CD4-positive, alpha-beta T cell treated with Interleukin-6 for 4 hours (primary cell): ENCODE measurements around the gene BCL11B.
A peak's percentile ranks its signal among the peaks of the same experiment; 100 is the strongest.

Experiments used
- DNase-seq: peaks from one replicate; pipeline ENCODE4 v3.0.0-alpha.2; 2020; ENCODE audit warnings: mixed read lengths

Gene BCL11B

GRCh38 chr14:99194736-99195135 lies 77.3 kb downstream of the BCL11B start:
- DNase-seq, result peak; percentile 2

DNA sequence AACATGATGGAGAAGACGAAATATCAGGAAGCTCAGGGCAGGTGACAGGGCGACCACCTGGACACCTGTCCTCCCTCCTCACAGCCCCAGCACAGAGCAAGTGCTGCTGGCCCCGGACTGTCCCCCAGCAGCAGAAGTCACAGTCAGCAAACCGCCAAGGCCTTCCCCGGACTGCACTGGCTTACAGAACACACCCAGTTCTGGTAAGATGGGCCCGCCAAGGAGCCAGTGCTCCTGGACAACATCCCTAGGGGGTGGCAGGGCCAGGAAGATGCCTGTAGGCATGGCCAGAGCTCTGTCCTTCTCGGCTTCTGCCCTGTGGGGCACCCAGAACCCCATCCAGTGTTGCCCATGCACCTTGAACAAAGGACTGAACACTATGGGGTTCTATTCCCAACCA lies 77.9 kb downstream of the BCL11B start:
- DNase-seq, result peak; percentile 15

GRCh38 chr14:99192830-99193229 lies 79.2 kb downstream of the BCL11B start:
- DNase-seq, result peak; percentile 14

GRCh38 chr14:99192028-99192621 lies 79.9 kb downstream of the BCL11B start:
- DNase-seq, result peak; percentile 48

GRCh38 chr14:99191395-99192027 lies 80.5 kb downstream of the BCL11B start:
- peak; percentile 65 for DNase-seq

DNA sequence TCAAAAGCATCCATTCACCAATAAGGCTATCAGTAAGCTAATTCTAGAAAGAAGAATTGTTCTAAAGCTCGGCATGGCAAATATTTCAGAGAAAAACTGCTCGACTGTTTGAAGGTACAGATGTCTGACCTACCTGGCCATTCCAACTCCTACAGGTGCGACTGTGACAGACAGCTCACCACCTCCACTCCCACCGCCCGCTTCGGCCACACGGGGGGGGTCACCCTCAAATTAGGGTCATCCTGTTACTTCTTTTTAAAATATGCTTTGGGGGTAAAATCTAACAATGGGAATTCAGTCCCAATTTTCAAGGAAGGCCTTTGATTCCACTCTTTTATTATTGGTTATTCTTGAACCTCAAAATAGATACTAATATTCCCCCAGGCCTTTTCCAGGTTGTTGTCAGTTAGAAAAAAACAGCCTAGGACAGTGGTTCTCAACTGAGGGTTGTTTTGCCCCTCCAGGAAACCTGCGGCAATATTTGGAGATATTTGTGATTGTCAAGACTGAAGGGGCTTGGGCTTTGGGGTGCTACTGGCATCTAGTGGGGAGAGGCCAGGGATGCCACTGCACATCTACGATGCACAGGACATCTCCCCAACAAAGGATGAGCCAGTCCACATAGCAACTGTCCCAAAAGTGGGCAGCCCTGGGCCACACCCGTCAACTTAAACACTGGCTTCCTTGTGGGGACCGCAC lies 81.2 kb downstream of the BCL11B start:
- DNase-seq, result peak; percentile 58

- peak; percentile 76 for DNase-seq
Measured at GRCh38 chr14:99189201-99189801, 82.7 kb downstream of the BCL11B start.

GRCh38 chr14:99188731-99189191 lies 83.2 kb downstream of the BCL11B start:
- peak; percentile 49 for DNase-seq

GRCh38 chr14:99187858-99188257 lies 84.1 kb downstream of the BCL11B start:
- peak; percentile 12 for DNase-seq

- DNase-seq, result peak; percentile 38
Measured at GRCh38 chr14:99186956-99187690, 84.9 kb downstream of the BCL11B start.

DNA sequence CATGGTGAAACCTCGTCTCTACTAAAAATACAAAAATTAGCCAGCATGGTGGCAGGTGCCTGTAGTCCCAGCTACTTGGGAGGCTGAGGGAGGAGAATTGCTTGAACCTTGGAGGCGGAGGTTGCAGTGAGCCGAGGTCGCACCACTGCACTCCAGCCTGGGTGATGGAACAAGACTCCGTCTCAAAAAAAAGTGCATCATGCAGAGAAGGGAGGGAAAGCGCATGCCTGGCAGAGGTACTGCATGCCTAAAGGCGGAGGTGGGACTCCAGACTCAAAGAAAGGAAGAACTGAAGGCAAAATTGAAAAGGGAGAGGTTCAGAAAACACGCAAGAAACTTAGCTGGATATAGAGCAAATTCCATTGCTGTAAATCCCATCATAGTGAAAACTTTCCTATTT lies 85.7 kb downstream of the BCL11B start:
- peak; percentile 24 for DNase-seq

DNA sequence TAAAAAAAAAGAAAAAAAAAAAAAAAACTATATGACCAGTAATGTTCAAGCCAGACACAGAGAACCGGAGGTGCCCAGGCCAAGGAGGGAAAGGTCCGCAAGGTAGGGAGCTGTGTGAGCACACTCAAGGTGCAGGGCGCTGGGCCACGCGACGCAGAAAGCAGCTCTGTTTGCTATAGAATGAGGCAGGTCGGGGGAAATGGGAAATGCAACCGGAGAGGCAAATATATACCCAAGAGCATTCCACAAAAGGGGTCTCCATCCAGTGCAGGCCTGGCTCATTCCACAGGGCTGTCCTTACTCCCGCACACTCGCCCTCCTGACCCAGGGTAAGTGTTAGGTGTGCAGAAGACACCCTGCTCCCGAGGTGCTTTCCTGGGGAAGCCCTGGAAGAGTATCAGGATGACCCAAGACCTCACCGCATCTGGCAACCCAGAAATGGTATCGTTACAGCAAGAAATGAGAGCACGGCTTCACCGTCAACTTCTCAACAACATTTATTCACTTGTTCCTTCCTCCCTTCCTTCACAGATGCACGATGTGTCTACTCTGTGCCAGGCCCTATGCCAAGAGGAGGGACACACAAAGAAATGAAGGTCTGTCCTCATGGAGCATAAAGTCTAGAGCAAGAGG lies 86.4 kb downstream of the BCL11B start:
- DNase-seq, result peak; percentile 29

DNA sequence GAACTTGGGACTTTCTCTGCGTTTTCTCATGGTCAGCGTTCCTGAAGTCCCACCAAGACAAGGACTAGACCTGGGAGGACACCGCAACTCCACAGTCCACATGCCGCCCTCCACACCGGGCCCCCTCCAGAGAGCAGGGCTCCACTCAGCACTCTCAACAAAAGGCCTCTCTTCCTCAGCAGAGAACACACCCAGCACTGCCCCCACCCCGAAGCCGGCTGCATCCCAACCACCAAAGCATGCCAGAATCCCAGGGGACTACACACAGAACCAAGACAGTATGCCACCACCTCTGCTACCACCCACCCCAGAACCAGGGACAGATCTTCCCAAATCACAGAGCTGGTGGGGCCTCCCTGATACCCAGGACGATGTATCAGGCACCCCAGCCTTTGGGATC lies 88.3 kb downstream of the BCL11B start:
- no peak for DNase-seq

DNA sequence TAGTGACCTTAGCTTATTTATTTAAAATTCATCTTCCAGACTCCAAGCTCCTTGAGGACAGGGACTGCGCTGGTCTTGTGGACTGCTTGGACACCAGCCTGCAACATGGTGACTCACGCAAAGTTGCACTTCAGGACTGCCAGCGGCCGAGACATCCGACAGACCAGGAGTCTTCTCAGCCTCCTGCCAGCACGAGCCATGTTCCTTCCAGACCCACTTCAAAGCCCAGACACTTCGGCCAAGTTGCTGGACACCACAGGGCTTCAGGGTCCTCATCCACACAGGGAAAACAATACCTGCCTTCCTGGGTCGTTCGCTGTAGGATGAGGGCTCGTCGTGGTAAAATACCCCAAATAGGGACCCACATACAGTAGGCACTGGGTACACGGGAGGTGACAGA lies 88.7 kb downstream of the BCL11B start:
- DNase-seq, result peak; percentile 2

GRCh38 chr14:99182548-99183250 lies 89.3 kb downstream of the BCL11B start:
- DNase-seq, result no peak

GRCh38 chr14:99181804-99182520 lies 90.0 kb downstream of the BCL11B start:
- no peak for DNase-seq

DNA sequence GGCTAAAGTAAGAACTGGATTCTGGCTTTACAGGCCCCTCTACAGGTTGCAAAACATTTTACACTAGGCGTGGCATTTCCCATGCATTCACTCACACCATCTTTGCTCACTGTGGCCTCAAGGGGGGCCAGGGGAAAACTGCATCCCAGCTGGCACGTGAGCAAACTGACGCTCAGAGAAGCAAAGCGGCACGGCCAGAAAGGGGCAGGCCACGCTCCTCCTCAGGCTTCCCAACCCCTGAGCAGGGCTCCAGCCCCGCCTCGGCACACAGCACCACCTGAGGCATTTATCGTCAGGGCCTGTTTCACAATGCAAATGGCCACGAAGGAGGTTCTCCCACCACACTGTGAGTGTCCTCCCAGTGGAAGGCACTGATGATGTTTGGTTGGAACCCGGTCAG lies 90.8 kb downstream of the BCL11B start:
- no peak for DNase-seq

- no peak for DNase-seq
Measured at GRCh38 chr14:99179946-99180345, 92.1 kb downstream of the BCL11B start.

- DNase-seq, result no peak
Measured at GRCh38 chr14:99179506-99179905, 92.5 kb downstream of the BCL11B start.

DNA sequence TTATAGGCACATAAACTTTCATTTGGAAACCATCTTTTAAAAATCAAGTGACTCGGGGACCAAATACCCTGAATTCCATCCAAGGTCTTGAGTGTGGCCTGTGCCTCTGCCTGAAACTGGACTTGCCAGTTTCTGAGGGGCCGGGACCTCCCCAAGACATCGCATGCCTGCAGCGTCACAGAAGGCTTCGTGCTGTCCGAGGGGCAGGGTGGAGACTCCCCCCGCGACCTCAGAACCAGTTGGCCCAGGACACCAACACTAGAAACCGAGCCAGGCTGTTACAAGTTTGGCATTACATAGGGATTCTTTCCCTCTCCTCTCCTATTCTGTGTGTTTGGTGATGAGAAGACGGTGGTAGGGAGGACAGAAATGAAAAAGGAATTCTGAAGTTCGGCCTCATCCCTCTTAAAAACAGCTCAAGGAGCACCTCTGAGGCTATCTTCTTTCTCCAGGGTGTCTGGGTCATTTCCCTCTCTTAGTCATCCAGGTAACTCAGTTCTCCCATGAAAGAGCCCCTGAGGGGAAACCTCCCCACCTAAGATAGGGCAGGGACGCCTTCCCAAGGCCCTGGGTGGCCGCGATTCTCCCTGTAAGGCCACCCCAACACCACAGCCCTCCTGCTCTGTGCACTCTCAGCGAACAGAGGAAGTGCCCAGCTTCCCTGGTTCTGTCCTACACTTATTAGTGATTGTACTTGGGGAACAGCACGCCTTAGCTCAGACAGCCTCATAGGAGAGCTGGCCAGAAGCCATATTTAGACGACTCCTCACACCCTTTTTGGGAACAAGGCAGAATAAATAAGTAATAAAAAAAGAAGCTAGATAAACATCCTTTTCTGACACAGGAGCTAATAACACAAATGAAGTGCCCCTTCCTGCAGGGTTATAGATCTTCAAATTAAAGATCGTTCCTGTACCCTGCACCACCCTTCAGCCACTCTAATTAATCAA lies 93.8 kb downstream of the BCL11B start:
- no peak for DNase-seq
